GM06990 (cell line): Measurements from ENCODE around the gene CKAP2L.
A peak's percentile ranks its signal among the peaks of the same experiment; 100 is the strongest.

Experiments
- DNase-seq: peaks from one replicate; pipeline ENCODE4 v3.0.0-alpha.2; 2011; ENCODE audit not compliant: insufficient read length; ENCODE audit errors: extremely low read depth
- H3K27me3 ChIP-seq: replicated peaks from 2 replicates; pipeline ENCODE4 v1.6.0; 2011; ENCODE audit warnings: low read length; ENCODE audit not compliant: control insufficient read depth, insufficient read depth
- H3K36me3 ChIP-seq: 2 replicates; pipeline ENCODE4 v1.5.1; 2011; ENCODE audit warnings: low read length; ENCODE audit not compliant: control insufficient read depth, insufficient read depth
- H3K4me3 ChIP-seq: replicated peaks from 2 replicates; pipeline ENCODE4 v1.5.1; 2011; ENCODE audit warnings: low read depth, mild to moderate bottlenecking, control low read depth, low read length
- TF ChIP-seq, protein P1 (sequence below): IDR thresholded peaks from 2 replicates; pipeline ENCODE4 v1.5.1; 2011; ENCODE audit warnings: low read length, control low read depth, mild to moderate bottlenecking, inconsistent platforms; ENCODE audit not compliant: insufficient read depth, poor library complexity, severe bottlenecking

Gene CKAP2L

GRCh38 chr2:112694182-112694581 lies 70.2 kb downstream of the CKAP2L start:
- no peaks in the 10 kb centered on the region for H3K27me3 ChIP-seq
- no peak for DNase-seq
- no peaks in the 10 kb centered on the region for H3K36me3 ChIP-seq
- TF ChIP-seq, protein P1, sequence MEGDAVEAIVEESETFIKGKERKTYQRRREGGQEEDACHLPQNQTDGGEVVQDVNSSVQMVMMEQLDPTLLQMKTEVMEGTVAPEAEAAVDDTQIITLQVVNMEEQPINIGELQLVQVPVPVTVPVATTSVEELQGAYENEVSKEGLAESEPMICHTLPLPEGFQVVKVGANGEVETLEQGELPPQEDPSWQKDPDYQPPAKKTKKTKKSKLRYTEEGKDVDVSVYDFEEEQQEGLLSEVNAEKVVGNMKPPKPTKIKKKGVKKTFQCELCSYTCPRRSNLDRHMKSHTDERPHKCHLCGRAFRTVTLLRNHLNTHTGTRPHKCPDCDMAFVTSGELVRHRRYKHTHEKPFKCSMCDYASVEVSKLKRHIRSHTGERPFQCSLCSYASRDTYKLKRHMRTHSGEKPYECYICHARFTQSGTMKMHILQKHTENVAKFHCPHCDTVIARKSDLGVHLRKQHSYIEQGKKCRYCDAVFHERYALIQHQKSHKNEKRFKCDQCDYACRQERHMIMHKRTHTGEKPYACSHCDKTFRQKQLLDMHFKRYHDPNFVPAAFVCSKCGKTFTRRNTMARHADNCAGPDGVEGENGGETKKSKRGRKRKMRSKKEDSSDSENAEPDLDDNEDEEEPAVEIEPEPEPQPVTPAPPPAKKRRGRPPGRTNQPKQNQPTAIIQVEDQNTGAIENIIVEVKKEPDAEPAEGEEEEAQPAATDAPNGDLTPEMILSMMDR = no peak
- no peak overlapping the region for H3K4me3 ChIP-seq

DNA sequence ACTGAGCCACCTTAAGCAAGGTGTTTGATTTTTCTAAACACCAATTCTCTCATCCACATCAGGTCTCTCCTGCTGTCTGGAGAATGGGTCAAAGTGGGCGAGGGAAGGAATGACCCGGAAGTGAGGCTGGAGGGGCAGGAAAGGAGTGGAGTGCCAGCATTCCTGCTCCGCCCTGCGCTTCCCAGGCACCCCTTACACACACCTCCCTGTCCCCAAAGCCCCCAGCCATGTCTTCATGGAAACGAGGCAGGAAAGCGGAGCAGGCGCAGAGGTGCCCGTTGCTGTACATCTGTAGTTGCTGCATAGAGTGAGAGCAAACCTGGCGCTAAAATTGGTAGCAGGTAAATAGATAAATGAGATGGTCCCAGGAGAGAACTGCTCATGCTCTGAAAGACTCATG lies 70.8 kb downstream of the CKAP2L start:
- no peak for DNase-seq
- Histone ChIP-seq H3K27me3 (no peaks in the 10 kb centered on the region), H3K4me3 (no peak overlapping the region), H3K36me3 (no peaks in the 10 kb centered on the region)
- TF ChIP-seq, protein P1 = no peak

- Histone ChIP-seq H3K4me3 (no peak overlapping the region), H3K36me3 (no peaks in the 10 kb centered on the region), H3K27me3 (no peaks in the 10 kb centered on the region)
- TF ChIP-seq, protein P1 = no peak
- peak; percentile 37 for DNase-seq
Measured at GRCh38 chr2:112692918-112693317, 71.5 kb downstream of the CKAP2L start.

DNA sequence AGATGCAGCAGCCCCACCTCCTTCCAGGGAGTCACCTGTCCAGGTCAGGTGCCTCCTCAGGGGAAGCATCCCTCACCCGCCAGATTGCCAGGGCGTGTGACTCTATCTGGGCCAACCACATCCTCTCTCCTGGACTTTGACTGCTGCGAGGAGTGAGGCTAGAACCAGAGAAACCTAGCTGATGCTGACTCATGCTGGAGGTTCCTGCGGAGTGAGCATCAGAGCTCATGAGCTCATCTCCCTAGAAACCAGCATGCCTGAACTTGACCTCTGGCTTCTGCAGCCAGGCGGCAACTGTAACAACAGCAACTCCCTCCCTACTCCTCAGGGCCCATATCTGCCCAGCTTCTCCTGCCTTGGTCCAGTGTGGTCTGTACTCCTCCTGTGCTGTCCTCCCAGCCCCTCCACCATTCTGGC lies 71.9 kb downstream of the CKAP2L start:
- H3K27me3 ChIP-seq = no peaks in the 10 kb centered on the region
- peak; percentile 62 for DNase-seq
- H3K4me3 ChIP-seq = no peak overlapping the region
- TF ChIP-seq, protein P1 = no peak
- no peaks in the 10 kb centered on the region for H3K36me3 ChIP-seq

DNA sequence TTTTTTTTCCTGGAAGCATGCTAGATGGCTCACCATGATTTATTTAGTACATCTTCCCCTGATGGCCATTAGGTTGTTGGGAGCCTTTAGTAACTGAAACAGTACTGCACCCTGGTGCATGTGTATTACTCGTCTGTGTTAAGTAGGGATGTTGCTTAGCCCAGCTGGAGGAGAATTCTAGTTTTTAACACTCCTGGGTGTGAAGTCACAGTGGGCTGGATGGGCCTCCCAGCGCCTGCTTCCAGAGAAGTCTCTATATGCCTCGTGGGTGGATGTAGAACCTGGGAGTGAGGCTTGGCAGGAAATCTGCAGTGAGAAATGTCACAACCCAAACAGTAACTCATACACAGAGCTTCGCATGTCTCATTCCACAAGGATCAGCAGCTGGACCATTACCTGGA lies 72.5 kb downstream of the CKAP2L start:
- TF ChIP-seq, protein P1 = no peak
- no peaks in the 10 kb centered on the region for H3K36me3 ChIP-seq
- no peak overlapping the region for H3K4me3 ChIP-seq
- H3K27me3 ChIP-seq = no peaks in the 10 kb centered on the region
- DNase-seq = no peak

DNA sequence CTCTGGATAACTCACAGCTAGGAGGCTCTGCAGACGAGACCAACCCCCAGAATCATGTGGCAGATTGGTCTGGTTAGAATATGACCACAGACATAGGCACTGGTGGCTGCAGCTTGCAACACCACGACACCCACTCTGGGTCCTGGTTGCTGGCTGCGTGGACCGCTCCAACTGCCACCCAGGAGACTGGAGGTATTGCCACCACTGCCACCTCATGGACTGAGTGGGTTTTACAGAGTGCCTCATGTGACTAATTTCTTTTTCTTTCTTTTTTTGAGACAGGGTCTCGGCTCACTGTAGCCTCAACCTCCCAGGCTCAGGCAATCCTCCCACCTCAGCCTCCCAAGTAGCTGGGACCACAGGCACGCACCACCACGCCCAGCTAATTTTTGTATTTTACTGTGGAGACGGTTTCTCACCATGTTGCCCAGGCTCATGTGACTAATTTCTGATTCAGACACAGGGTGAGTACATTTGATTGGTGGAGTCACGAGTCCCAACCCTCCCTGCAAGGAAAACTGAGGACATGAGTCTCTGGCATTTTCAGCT lies 73.5 kb downstream of the CKAP2L start:
- TF ChIP-seq, protein P1 = peak; percentile 59
- Histone ChIP-seq H3K4me3 (no peak overlapping the region), H3K27me3 (no peaks in the 10 kb centered on the region), H3K36me3 (no peaks in the 10 kb centered on the region)
- DNase-seq = peak; percentile 58
